IMR-90 (cell line): ENCODE results near the gene TEF. TPM values are rescaled to one million over a fixed set of nuclear protein-coding genes. Genes with fewer than 3 reads are reported as not detected.

Source experiments
- ATAC-seq: fragments of 200-7000 bp; cut with Tn5 transposase; 2 replicates; pipeline ENCODE4 v1.9.1; 2020; ENCODE audit warnings: low read depth, mild to moderate bottlenecking, moderate library complexity
- BruUV-seq: library from RNA; stranded (reverse); fragments of 400-500 nt; replicated peaks from 2 replicates; lab custom pipeline; 2021; lab: Mats Ljungman, UMichigan
- CTCF ChIA-PET: fragments of 300-600 bp; formaldehyde crosslinking; extraction: SDS; loops from one replicate; lab custom pipeline; 2021; ENCODE audit warnings: antibody characterized with exemption; lab: Yijun Ruan, JAX
- POLR2A ChIA-PET: fragments of 300-600 bp; sonication (Branson Sonifier 250); formaldehyde crosslinking; loops from one replicate; lab custom pipeline; 2022; ENCODE audit warnings: antibody characterized with exemption; ENCODE audit not compliant: unreplicated experiment; lab: Charles Lee
- DNase-seq: peaks from one replicate; pipeline ENCODE4 v3.0.0; 2013
- H2AFZ ChIP-seq: replicated peaks from 2 replicates; pipeline ENCODE3; 2013; ENCODE audit warnings: low read length, mild to moderate bottlenecking; ENCODE audit not compliant: poor library complexity
- H2AK5ac ChIP-seq: 2 replicates; pipeline ENCODE4 v1.6.1; 2013; ENCODE audit warnings: low read depth, low read length, inconsistent platforms
- H2AK9ac ChIP-seq: replicated peaks from 2 replicates; pipeline ENCODE3; 2013; ENCODE audit warnings: mild to moderate bottlenecking, low read depth, low read length, moderate library complexity; ENCODE audit not compliant: poor library complexity
- H2BK120ac ChIP-seq: 2 replicates; pipeline ENCODE4 v1.6.1; 2013; ENCODE audit warnings: low read depth, low read length, inconsistent platforms
- H2BK15ac ChIP-seq: 3 replicates; pipeline ENCODE4 v1.6.1; 2013; ENCODE audit warnings: low read depth, low read length, inconsistent platforms
- H2BK20ac ChIP-seq: 2 replicates; pipeline ENCODE4 v1.6.1; 2013; ENCODE audit warnings: low read depth, mild to moderate bottlenecking, inconsistent platforms, low read length, moderate library complexity
- H2BK5ac ChIP-seq: 2 replicates; pipeline ENCODE4 v1.6.1; 2013; ENCODE audit warnings: mild to moderate bottlenecking, low read depth, low read length, inconsistent platforms; ENCODE audit not compliant: poor library complexity, severe bottlenecking
- H3K14ac ChIP-seq: replicated peaks from 2 replicates; pipeline ENCODE4 v1.6.1; 2013; ENCODE audit warnings: low read depth, low read length, inconsistent platforms
- H3K18ac ChIP-seq: 2 replicates; pipeline ENCODE4 v1.6.1; 2013; ENCODE audit warnings: low read depth, low read length, control low read depth
- H3K23ac ChIP-seq: 2 replicates; pipeline ENCODE4 v1.6.1; 2013; ENCODE audit warnings: low read depth, low read length, inconsistent platforms
- H3K27ac ChIP-seq: 2 replicates; pipeline ENCODE4 v1.5.1; 2013; ENCODE audit warnings: mild to moderate bottlenecking, control low read depth, low read length; ENCODE audit not compliant: insufficient read depth
- H3K27me3 ChIP-seq: 2 replicates; pipeline ENCODE4 v1.6.1; 2013; ENCODE audit warnings: low read length; ENCODE audit not compliant: control insufficient read depth, insufficient read depth
- H3K36me3 ChIP-seq: 2 replicates; pipeline ENCODE4 v1.6.1; 2013; ENCODE audit warnings: low read length, mixed read lengths; ENCODE audit not compliant: control insufficient read depth, insufficient read depth
- H3K4ac ChIP-seq: 2 replicates; pipeline ENCODE4 v1.6.1; 2013; ENCODE audit warnings: low read depth, low read length, inconsistent platforms
- H3K4me1 ChIP-seq: 2 replicates; pipeline ENCODE4 v1.6.1; 2013; ENCODE audit warnings: low read length, mixed read lengths; ENCODE audit not compliant: control insufficient read depth, insufficient read depth
- H3K4me2 ChIP-seq: 2 replicates; pipeline ENCODE4 v1.6.1; 2013; ENCODE audit warnings: low read depth, mild to moderate bottlenecking, control low read depth, low read length, moderate library complexity
- H3K4me3 ChIP-seq: 2 replicates; pipeline ENCODE4 v1.5.1; 2013; ENCODE audit warnings: low read depth, mild to moderate bottlenecking, control low read depth, low read length, moderate library complexity; ENCODE audit not compliant: insufficient read depth
- H3K56ac ChIP-seq: 2 replicates; pipeline ENCODE4 v1.6.1; 2013; ENCODE audit warnings: low read length, inconsistent platforms; ENCODE audit not compliant: insufficient read depth; ENCODE audit errors: extremely low read depth
- H3K79me1 ChIP-seq, 2 experiments: 2 replicates each; pipeline ENCODE4 v1.6.1; 2013; ENCODE audit warnings: low read length in 2 of 2, inconsistent platforms in 1 of 2, low read depth in 1 of 2
- H3K9ac ChIP-seq: 2 replicates; pipeline ENCODE4 v1.6.1; 2013; ENCODE audit warnings: low read depth, low read length, control low read depth
- H3K9me1 ChIP-seq: 2 replicates; pipeline ENCODE4 v1.6.1; 2013; ENCODE audit warnings: low read length, inconsistent platforms; ENCODE audit not compliant: insufficient read depth
- H3K9me3 ChIP-seq: 2 replicates; pipeline ENCODE4 v1.6.1; 2013; ENCODE audit warnings: low read length; ENCODE audit not compliant: control insufficient read depth, insufficient read depth
- H4K20me1 ChIP-seq: 2 replicates; pipeline ENCODE4 v1.6.1; 2013; ENCODE audit warnings: low read length, inconsistent platforms; ENCODE audit not compliant: insufficient read depth
- H4K5ac ChIP-seq: 2 replicates; pipeline ENCODE4 v1.6.1; 2013; ENCODE audit warnings: mild to moderate bottlenecking, low read depth, low read length, control low read depth
- H4K8ac ChIP-seq, 2 experiments: 2 replicates each; pipeline ENCODE4 v1.6.1; 2013; ENCODE audit warnings: low read depth in 2 of 2, low read length in 2 of 2, control low read depth in 1 of 2, inconsistent platforms in 1 of 2
- H4K91ac ChIP-seq: 2 replicates; pipeline ENCODE4 v1.6.1; 2013; ENCODE audit warnings: low read depth, low read length, inconsistent platforms; ENCODE audit not compliant: insufficient read depth
- NFE2L2 ChIP-seq: fragments of 150-350 bp; IDR thresholded peaks from 2 replicates; pipeline ENCODE4 v1.6.1; 2016; ENCODE audit warnings: low read depth, mild to moderate bottlenecking, low read length
- WGBS, 2 experiments: methylation state at CpG; one replicate each; pipeline versions ENCODE4 v1.1.5 to v1.1.7; 2013; ENCODE audit warnings: missing lambda C conversion rate in 2 of 2; ENCODE audit not compliant: insufficient read length in 1 of 2; ENCODE audit errors: extremely low coverage in 2 of 2; 5-methylcytosine and 5-hydroxymethylcytosine counted together
- dilution Hi-C: fragments of 300-500 bp; cut with HindIII; formaldehyde crosslinking; loops from one replicate; pipeline ENCODE4 v1.14.3; 2018; ENCODE audit warnings: low sequenced_read_pairs; ENCODE audit not compliant: unreplicated experiment
- in situ Hi-C: fragments of 300-500 bp; cut with MboI; formaldehyde crosslinking; loops from 3 replicates; pipeline ENCODE4 v1.14.3; 2019; ENCODE audit warnings: low sequenced_read_pairs, inconsistent platforms, mixed read lengths
- intact Hi-C: fragments of 100-400 bp; cut with micrococcal nuclease; formaldehyde crosslinking; loops from 2 replicates; pipeline ENCODE4 v1.10.0; 2022
- polyA plus RNA-seq, 3 experiments: library from polyadenylated mRNA; depleted of rRNA; stranded (reverse); fragments of >200 nt; gene quantifications; 2 replicates each; pipeline ENCODE4 v1.2.3, GENCODE V29; 2012; ENCODE audit warnings: low replicate concordance in 1 of 3
- total RNA-seq: library from RNA; depleted of rRNA; stranded (reverse); fragments of >200 nt; gene quantifications from 2 replicates; pipeline ENCODE4 v1.2.3, GENCODE V29; 2012

Gene TEF
- total and polyA plus RNA-seq, 2 of the 4 experiments (the other 2 are of a cell fraction) = 5.6 to 11.6 TPM

GRCh38 chr22:41410311-41410751 is 28.6 kb downstream of the TEF start:
- no TSS peak for BruUV-seq
- no peak overlapping the region for H2AFZ ChIP-seq
- TF ChIP-seq NFE2L2 = no peak
- H2BK5ac ChIP-seq = no peak overlapping the region
- intact Hi-C loops = no loop called here
- no peak overlapping the region for H3K4ac ChIP-seq
- no peaks in the 10 kb centered on the region for H3K36me3 ChIP-seq
- no peak for DNase-seq
- no peak overlapping the region for H3K27ac ChIP-seq
- WGBS, 2 experiments = no CpG with 5 or more reads among the region's 7 CpGs
- no peak overlapping the region for H2AK9ac ChIP-seq
- H3K56ac ChIP-seq = no peak overlapping the region
- ChIA-PET CTCF (interaction anchor here (0.6 kb wide), 1 partner anchor 107 kb away, joined by 3 read pairs; no protein-coding TSS in a partner anchor), POLR2A (interaction anchor here (0.5 kb wide), 1 partner anchor 20 kb away, joined by 3 read pairs; no protein-coding TSS in a partner anchor)
- H4K20me1 ChIP-seq = no peaks in the 10 kb centered on the region
- H2AK5ac ChIP-seq = no peak overlapping the region
- no peaks in the 10 kb centered on the region for H3K9me3 ChIP-seq
- no peak overlapping the region for H3K14ac ChIP-seq
- H2BK120ac ChIP-seq = no peak overlapping the region
- H3K9ac ChIP-seq = no peak overlapping the region
- in situ Hi-C loops = no loop called here
- H3K9me1 ChIP-seq = peaks cover 10% of the 10 kb centered on the region
- H3K27me3 ChIP-seq = no peaks in the 10 kb centered on the region
- no peak overlapping the region for H2BK20ac ChIP-seq
- dilution Hi-C loops = no loop called here
- H4K5ac ChIP-seq = no peak overlapping the region
- H4K91ac ChIP-seq = no peak overlapping the region
- H3K23ac ChIP-seq = no peak overlapping the region
- ATAC-seq = no peak
- no peak overlapping the region for H3K4me2 ChIP-seq
- no peak overlapping the region for H4K8ac ChIP-seq
- peaks cover 11% of the 10 kb centered on the region for H3K4me1 ChIP-seq
- H2BK15ac ChIP-seq = no peak overlapping the region
- no peak overlapping the region for H3K4me3 ChIP-seq
- H3K79me1 ChIP-seq = peaks cover 17 to 27% of the 10 kb centered on the region in 2 experiments
- H3K18ac ChIP-seq = no peak overlapping the region
